SK-N-MC (cell line): ENCODE measurements around the gene JUND.

Source experiments
- EZH2 ChIP-seq: fragments of 200-600 bp; sonication (generic); IDR thresholded peaks from one replicate; pipeline ENCODE4 v1.6.1; 2017; ENCODE audit warnings: antibody characterized with exemption
- POLR2AphosphoS5 ChIP-seq: IDR thresholded peaks from 2 replicates; pipeline ENCODE4 v1.6.1; 2012; ENCODE audit warnings: mild to moderate bottlenecking, low read depth, low read length, borderline replicate concordance

GRCh38 chr19:18259893-18260292 lies 21.5 kb downstream of the JUND start:
- no peak for TF ChIP-seq EZH2
- TF ChIP-seq POLR2AphosphoS5, result no peak
